Ovary (tissue), 3 donors: ENCODE data around the gene LPAR5.

Source experiments
- CTCF ChIP-seq, 3 donors: fragments of 450-650 bp in 2 of 3; fragments of 200-600 bp in 1 of 3; IDR thresholded peaks; one replicate each; pipeline versions ENCODE4 v1.5.1 to v1.8.0; 2016 to 2022; ENCODE audit warnings: antibody characterized with exemption in 3 of 3, mild to moderate bottlenecking in 1 of 3
- EP300 ChIP-seq: sonication (generic); formaldehyde crosslinking; IDR thresholded peaks from one replicate; pipeline ENCODE4 v1.6.1; 2017; ENCODE audit warnings: antibody characterized with exemption
- POLR2A ChIP-seq: fragments of 450-650 bp; IDR thresholded peaks from one replicate; pipeline ENCODE4 v1.6.1; 2017; ENCODE audit warnings: antibody characterized with exemption, mild to moderate bottlenecking, moderate library complexity
- donor health status: DM: no; HTN: no; CAD: no.

DNA sequence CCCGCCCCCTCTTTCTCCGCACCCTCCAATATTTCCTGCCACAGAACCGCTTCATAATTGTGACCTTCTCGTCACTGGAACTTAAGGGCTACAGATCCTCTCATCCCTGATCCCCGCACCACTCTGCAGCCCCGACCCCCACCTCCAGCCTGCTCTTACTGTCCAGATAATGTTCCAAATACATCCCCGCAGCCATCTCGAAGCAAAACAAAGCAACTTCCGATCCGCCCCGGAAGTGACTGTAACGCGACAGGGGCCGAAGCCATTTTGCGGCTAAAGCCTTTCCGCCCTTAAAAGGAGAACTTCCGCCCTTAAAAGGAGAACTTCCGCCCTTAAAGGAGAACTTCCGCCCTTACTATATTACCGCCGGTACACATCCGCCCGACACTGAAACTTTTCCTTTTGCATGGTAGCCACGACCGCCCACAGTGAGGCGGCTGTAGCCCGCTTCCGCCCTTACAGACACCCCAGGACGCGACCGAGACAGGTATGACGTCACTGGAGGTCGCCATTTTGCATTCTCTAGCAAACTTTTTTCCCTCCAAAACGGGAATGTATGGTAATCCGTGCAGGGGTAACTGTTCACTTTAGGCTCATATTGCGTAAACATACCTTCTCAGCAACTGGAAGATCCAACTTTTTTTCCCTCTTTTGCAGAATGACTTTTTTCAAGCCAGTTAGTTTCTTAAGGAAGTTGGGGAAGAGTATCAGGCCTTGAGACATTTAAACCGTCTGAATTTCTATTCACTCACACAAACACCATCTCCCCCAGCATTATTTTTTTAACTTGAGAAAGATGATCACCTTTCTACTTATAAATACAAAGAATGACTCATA is 27.4 kb upstream of the LPAR5 start, which contains the start of gene ING4:
- TF ChIP-seq CTCF (IDR thresholded peaks at IDR 0.05) = peak in 1 of 3 donors; percentile 7
- TF ChIP-seq EP300 = no peak
- TF ChIP-seq POLR2A = peak; percentile 33
